HEK293 (cell line): ENCODE measurements around the gene BEND7.

ENCODE experiments used
- CTCF ChIP-seq: fragments of 450-650 bp; formaldehyde crosslinking; IDR thresholded peaks from 2 replicates; pipeline ENCODE4 v1.5.1; 2016; ENCODE audit warnings: missing biosample characterization, missing genetic modification characterization
- OSR2 ChIP-seq: fragments of 450-650 bp; formaldehyde crosslinking; IDR thresholded peaks from 2 replicates; pipeline ENCODE4 v1.5.1; 2016; ENCODE audit warnings: missing biosample characterization, missing genetic modification characterization
- SALL2 ChIP-seq: fragments of 450-650 bp; formaldehyde crosslinking; IDR thresholded peaks from 2 replicates; pipeline ENCODE4 v1.5.0; 2017; ENCODE audit warnings: missing biosample characterization, mild to moderate bottlenecking, missing genetic modification characterization, borderline replicate concordance
- TCF7L2 ChIP-seq: IDR thresholded peaks from 2 replicates; pipeline ENCODE4 v1.6.1; 2011; ENCODE audit warnings: low read depth, mild to moderate bottlenecking, inconsistent platforms, low read length, moderate library complexity, borderline replicate concordance
- ZNF112 ChIP-seq: fragments of 450-650 bp; formaldehyde crosslinking; IDR thresholded peaks from 2 replicates; pipeline ENCODE4 v1.5.0; 2017; ENCODE audit warnings: missing biosample characterization, missing genetic modification characterization
- ZNF747 ChIP-seq: fragments of 450-650 bp; formaldehyde crosslinking; IDR thresholded peaks from 2 replicates; pipeline ENCODE4 v1.5.1; 2016; ENCODE audit warnings: missing biosample characterization, missing genetic modification characterization

DNA sequence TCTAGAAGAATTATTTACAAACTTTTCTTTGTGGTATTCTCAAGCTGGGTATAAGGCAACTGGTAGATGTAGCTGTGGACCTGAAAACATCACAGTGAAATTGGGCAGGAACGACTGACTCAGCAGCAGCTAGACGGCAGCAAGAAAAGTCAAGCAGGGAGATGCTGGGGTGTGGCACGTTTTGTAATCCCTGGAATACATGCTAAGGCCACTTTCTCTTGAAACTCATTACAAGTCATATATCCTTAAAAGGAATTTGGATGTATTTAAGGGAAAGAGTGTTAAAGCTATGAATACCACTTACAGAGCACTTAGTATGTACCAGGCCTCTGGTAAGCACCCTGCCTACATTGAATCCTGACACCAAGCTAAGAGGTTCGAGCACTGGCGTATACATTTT lies 17.4 kb downstream of the BEND7 start:
- TF ChIP-seq OSR2 (tag by site-specific recombination) (no peak), CTCF (no peak), SALL2 (no peak), ZNF112 (tag by site-specific recombination) (no peak), TCF7L2 (no peak), ZNF747 (tag by site-specific recombination) (no peak)
